Lung microvascular endothelial cell (primary cell): ENCODE data around the gene RCHY1. TPM values are rescaled to one million over a fixed set of nuclear protein-coding genes. Genes with fewer than 3 reads are reported as not detected.

ENCODE experiments used
- total RNA-seq: library from RNA; depleted of rRNA; stranded (reverse); fragments of >200 nt; gene quantifications from 2 replicates; pipeline ENCODE4 v1.2.1, GENCODE V29; 2014

Gene RCHY1
- total RNA-seq, 1 donor from 2014 or later = 41.1 TPM

Other genes with a start within 250 kb of the RCHY1 start
- 3.3 and 5.6 TPM in 2 replicates for gene THAP6, start 70 bp upstream of the RCHY1 start, total RNA-seq
- not detected in 2 replicates for gene ODAPH, start 41.7 kb upstream of the RCHY1 start, total RNA-seq
- gene CDKL2, start 116.1 kb upstream of the RCHY1 start, total RNA-seq = under 0.01 TPM in 2 replicates
- gene G3BP2, start 159.0 kb upstream of the RCHY1 start, total RNA-seq = 139 and 168 TPM in 2 replicates
- 59.7 and 76.6 TPM in 2 replicates for gene USO1, start 210.2 kb upstream of the RCHY1 start, total RNA-seq